Endothelial cell of umbilical vein (primary cell): ENCODE data around the gene PARP1. TPM values are rescaled to one million over a fixed set of nuclear protein-coding genes. Genes with fewer than 3 reads are reported as not detected.

Experiments used
- BruUV-seq: library from RNA; stranded (reverse); fragments of 400-500 nt; replicated peaks from 2 replicates; lab custom pipeline; 2021; lab: Mats Ljungman, UMichigan
- CTCF ChIA-PET: fragments of 300-600, 350-600 bp; sonication (Branson Sonifier 250); formaldehyde crosslinking; loops from one replicate; lab custom pipeline; 2021; ENCODE audit warnings: antibody characterized with exemption, inconsistent platforms; lab: Charles Lee
- POLR2A ChIA-PET: fragments of 300-600, 350-600 bp; sonication (Branson Sonifier 250); formaldehyde crosslinking; loops from one replicate; lab custom pipeline; 2021; ENCODE audit warnings: antibody characterized with exemption, inconsistent platforms; lab: Charles Lee
- DNase-seq: peaks from one replicate; pipeline ENCODE4 v3.0.0-alpha.2; 2011; ENCODE audit warnings: low read depth, low spot score
- FAIRE-seq: peaks from 2 replicates; lab custom pipeline; 2011; peaks lifted over from hg19 to GRCh38; lab: Jason Lieb, UNC
- H2AFZ ChIP-seq: 2 replicates; pipeline ENCODE4 v1.6.0; 2012; ENCODE audit warnings: low read depth, low read length, control low read depth, inconsistent platforms
- H3K27ac ChIP-seq: 2 replicates; pipeline ENCODE4 v1.5.1; 2011; ENCODE audit warnings: low read depth, mild to moderate bottlenecking, control low read depth, low read length, moderate library complexity; ENCODE audit not compliant: insufficient read depth
- H3K27me3 ChIP-seq, 2 experiments: 2 replicates each; pipeline versions ENCODE4 v1.6.0 to v1.6.1; 2011; ENCODE audit warnings: low read length in 2 of 2, mixed read lengths in 1 of 2; ENCODE audit not compliant: control insufficient read depth in 2 of 2, insufficient read depth in 2 of 2
- H3K36me3 ChIP-seq, 2 experiments: 2 replicates in 1 of 2; 3 replicates in 1 of 2; pipeline ENCODE4 v1.5.1; 2011; ENCODE audit warnings: low read length in 2 of 2, mild to moderate bottlenecking in 1 of 2, moderate library complexity in 1 of 2; ENCODE audit not compliant: control insufficient read depth in 2 of 2, insufficient read depth in 2 of 2; ENCODE audit errors: extremely low read depth in 1 of 2
- H3K4me1 ChIP-seq: 3 replicates; pipeline ENCODE4 v1.5.1; 2011; ENCODE audit warnings: mild to moderate bottlenecking, low read length; ENCODE audit not compliant: control insufficient read depth, insufficient read depth; ENCODE audit errors: extremely low read depth
- H3K4me2 ChIP-seq: 2 replicates; pipeline ENCODE4 v1.6.1; 2011; ENCODE audit warnings: low read length, control low read depth, mixed read lengths; ENCODE audit not compliant: insufficient read depth
- H3K4me3 ChIP-seq, 3 experiments: fragments of 200-600 bp in 1 of 3; sonication (generic), shearing (Covaris generic) in 1 of 3; replicated peaks in 1 of 3; 2 replicates each; pipeline ENCODE4 v1.5.1; 2011 to 2016; ENCODE audit warnings: control low read depth in 3 of 3, low read length in 3 of 3, mild to moderate bottlenecking in 2 of 3, inconsistent platforms in 1 of 3, low read depth in 1 of 3, moderate library complexity in 1 of 3; ENCODE audit not compliant: insufficient read depth in 1 of 3
- H3K79me2 ChIP-seq: 2 replicates; pipeline ENCODE4 v1.6.0; 2012; ENCODE audit warnings: low read length, inconsistent platforms; ENCODE audit not compliant: control insufficient read depth, insufficient read depth
- H3K9ac ChIP-seq: replicated peaks from 2 replicates; pipeline ENCODE3; 2011; ENCODE audit warnings: low read length, control low read depth; ENCODE audit not compliant: insufficient read depth; ENCODE audit errors: extremely low read depth
- H3K9me1 ChIP-seq: replicated peaks from 3 replicates; pipeline ENCODE4 v1.6.0; 2011; ENCODE audit warnings: mild to moderate bottlenecking, low read length; ENCODE audit not compliant: control insufficient read depth, insufficient read depth; ENCODE audit errors: extremely low read depth
- H3K9me3 ChIP-seq: replicated peaks from 2 replicates; pipeline ENCODE4 v1.5.1; 2012; ENCODE audit warnings: low read length, inconsistent platforms; ENCODE audit not compliant: control insufficient read depth, insufficient read depth
- H4K20me1 ChIP-seq: replicated peaks from 2 replicates; pipeline ENCODE3; 2011; ENCODE audit warnings: mild to moderate bottlenecking, low read length; ENCODE audit not compliant: control insufficient read depth, insufficient read depth; ENCODE audit errors: extremely low read depth
- CTCF ChIP-seq, 2 donors: IDR thresholded peaks; 1 replicate in 1 of 2; 2 replicates in 1 of 2; pipeline ENCODE4 v1.5.1; 2011; ENCODE audit warnings: low read length in 2 of 2, mild to moderate bottlenecking in 2 of 2, moderate library complexity in 2 of 2, control low read depth in 1 of 2, inconsistent platforms in 1 of 2, low read depth in 1 of 2; ENCODE audit not compliant: insufficient read depth in 1 of 2; ENCODE audit errors: extremely low read depth in 1 of 2
- EZH2 ChIP-seq: IDR thresholded peaks from 2 replicates; pipeline ENCODE4 v1.6.1; 2012; ENCODE audit warnings: borderline replicate concordance, low read depth, mild to moderate bottlenecking, moderate library complexity, low read length, inconsistent platforms; ENCODE audit not compliant: severe bottlenecking
- FOS ChIP-seq: IDR thresholded peaks from 2 replicates; pipeline ENCODE4 v1.6.1; 2011; ENCODE audit warnings: mild to moderate bottlenecking, low read length, moderate library complexity, borderline replicate concordance; ENCODE audit not compliant: insufficient read depth
- GATA2 ChIP-seq: IDR thresholded peaks from 2 replicates; pipeline ENCODE4 v1.7.0; 2011; ENCODE audit warnings: low read depth, mild to moderate bottlenecking, moderate library complexity, mixed read lengths, low read length; ENCODE audit not compliant: insufficient read length, insufficient read depth
- POLR2AphosphoS5 ChIP-seq: IDR thresholded peaks from 2 replicates; pipeline ENCODE4 v1.6.1; 2012; ENCODE audit warnings: low read depth, mild to moderate bottlenecking, control low read depth, low read length, moderate library complexity; ENCODE audit not compliant: insufficient read depth
- dilution Hi-C: fragments of 300-500 bp; cut with MboI; formaldehyde crosslinking; loops from one replicate; pipeline ENCODE4 v1.15.0; 2019; ENCODE audit warnings: low sequenced_read_pairs; ENCODE audit not compliant: extremely low pct_ligation_motif_present
- intact Hi-C: fragments of 100-400 bp; cut with micrococcal nuclease; formaldehyde crosslinking; loops from one replicate; pipeline ENCODE4 v1.10.0; 2022
- polyA plus RNA-seq, 4 experiments: library from polyadenylated mRNA; depleted of rRNA in 3 of 4; stranded (reverse) in 3 of 4; unstranded in 1 of 4; fragments of >200 nt; gene quantifications; 2 replicates each; pipeline versions ENCODE4 v1.2.1 to v1.2.3, GENCODE V29; 2011 to 2012; ENCODE audit warnings: missing spikeins in 1 of 4
- total RNA-seq: library from RNA; stranded (reverse); gene quantifications from 2 replicates; pipeline ENCODE4 v1.2.3, GENCODE V29; 2021

PARP1 gene
- total and polyA plus RNA-seq, 2 donors (not counting 3 experiments of a cell fraction or from before 2014, with no cell fraction given), result 136 to 160 TPM

GRCh38 chr1:226372885-226373284 is 35.0 kb downstream of the PARP1 start:
- CTCF ChIA-PET, result interaction anchor here (0.7 to 1.2 kb wide), 2 partner anchors 21 to 35 kb away, joined by 3 to 4 read pairs; partner anchors contain the start of gene PARP1
- Histone ChIP-seq H3K4me3 (no peak overlapping the region), H4K20me1 (no peaks in the 10 kb centered on the region), H3K4me2 (no peak overlapping the region), H3K4me1 (no peaks in the 10 kb centered on the region), H2AFZ (no peak overlapping the region), H3K27me3 (no peaks in the 10 kb centered on the region), H3K36me3 (peaks cover 24 to 41% of the 10 kb centered on the region in 2 experiments), H3K9me1 (no peaks in the 10 kb centered on the region), H3K9me3 (no peaks in the 10 kb centered on the region), H3K9ac (no peak overlapping the region), H3K79me2 (no peaks in the 10 kb centered on the region), H3K27ac (no peak overlapping the region)
- TF ChIP-seq EZH2 (no peak), GATA2 (no peak), FOS (no peak), POLR2AphosphoS5 (no peak), CTCF (IDR thresholded peaks at IDR 0.05; ENCODE audit: extremely low read depth in 1 of 2, insufficient read depth in 1 of 2, low read depth in 1 of 2, low read length in 2 of 2) (no peak)
- FAIRE-seq (no peak), DNase-seq (no peak)
- BruUV-seq, result no TSS peak
- intact Hi-C loops (no loop called here), dilution Hi-C loops (no loop called here)
- POLR2A ChIA-PET, result no interaction called here
